Astrocyte of the hippocampus (primary cell): ENCODE data around the gene FAM156A.
"Not testable (repeated sequence)": the region's sequence is repeated elsewhere in the genome, so short reads cannot be mapped to it uniquely, and the experiment has no call there.

Source experiments
- DNase-seq: peaks from one replicate; pipeline ENCODE4 v3.0.0; 2011; ENCODE audit warnings: low read depth, low spot score

Gene FAM156A

DNA sequence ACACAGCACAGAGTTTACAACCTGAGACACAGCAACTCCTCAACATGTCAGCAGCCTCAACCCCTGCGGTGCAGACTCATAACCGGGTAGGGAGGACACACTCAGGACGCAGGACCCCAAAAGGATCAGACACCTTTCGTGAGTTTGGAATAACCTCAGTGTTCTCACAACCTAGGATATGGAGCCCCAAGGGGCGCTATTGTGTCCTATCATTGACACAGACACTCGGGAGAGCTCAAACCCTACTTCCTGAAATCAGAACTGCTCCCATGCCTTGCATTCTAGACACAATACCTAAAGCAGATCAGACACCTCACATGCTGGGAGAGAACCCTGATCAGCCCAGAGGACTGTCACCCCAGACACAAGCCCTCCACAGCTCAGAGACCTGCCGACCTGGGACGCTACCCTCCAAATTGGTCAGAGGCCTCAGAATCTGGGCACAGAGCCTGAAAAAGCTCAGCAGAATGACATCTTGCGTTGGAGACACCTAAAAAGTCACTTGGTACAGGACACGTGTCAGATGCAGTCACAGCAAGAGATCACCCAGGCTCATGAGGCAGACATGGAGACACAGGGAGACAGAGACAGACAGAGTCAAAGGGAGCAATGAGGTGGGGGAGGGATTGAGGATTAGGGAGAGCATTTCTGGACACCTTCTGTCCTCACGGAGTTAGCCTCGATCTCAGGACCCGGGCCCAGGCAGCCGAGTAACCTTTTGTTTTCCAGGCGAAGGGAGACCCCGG is 8.8 kb upstream of the FAM156A start:
- DNase-seq = not testable (repeated sequence)

- not testable (repeated sequence) for DNase-seq
Measured at GRCh38 chrX:52958961-52959360, 643 bp upstream of the FAM156A start.

DNA sequence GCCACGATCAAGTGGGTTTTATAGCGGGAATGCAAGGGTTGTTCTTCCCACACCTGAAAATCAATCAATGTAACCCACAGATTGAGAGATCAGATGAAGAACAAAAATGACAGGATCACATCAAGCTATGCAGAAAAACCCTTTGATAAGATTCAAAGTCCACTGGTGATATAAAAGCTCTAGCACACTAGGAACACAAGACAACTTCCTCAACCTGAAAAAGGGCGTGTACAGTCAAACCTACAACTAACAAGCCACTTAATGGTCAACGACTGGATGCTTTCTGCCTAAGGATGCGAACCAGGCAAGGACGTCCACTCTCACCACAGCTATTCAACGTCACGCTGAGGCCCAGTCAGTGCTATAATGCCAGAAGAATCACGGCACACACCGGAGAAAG is 8.4 kb downstream of the FAM156A start:
- DNase-seq = not testable (repeated sequence)

- not testable (repeated sequence) for DNase-seq
Measured at GRCh38 chrX:52949325-52949724, 9.0 kb downstream of the FAM156A start.

DNA sequence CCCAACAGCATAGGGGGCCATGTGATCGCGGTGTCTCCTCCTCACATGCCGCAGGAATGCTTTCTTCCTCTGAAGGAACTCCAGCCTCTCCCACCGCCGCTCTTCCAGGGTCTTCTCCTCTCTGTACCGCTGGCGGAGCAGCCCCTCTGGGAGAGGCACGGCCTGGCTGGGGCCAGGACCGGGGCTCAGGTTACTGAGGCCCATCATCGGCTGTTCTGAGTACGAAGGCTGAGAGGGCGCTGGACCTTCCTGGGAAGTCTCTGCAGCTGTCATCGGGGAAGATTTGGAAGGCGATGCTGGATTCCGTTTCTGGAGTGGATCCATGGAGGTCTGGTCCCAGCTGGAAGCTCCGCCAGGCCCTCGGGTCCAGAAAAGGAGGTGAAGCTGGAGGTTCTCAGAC is 10.1 kb downstream of the FAM156A start:
- DNase-seq = not testable (repeated sequence)

GRCh38 chrX:52947501-52947900 is 10.8 kb downstream of the FAM156A start:
- not testable (repeated sequence) for DNase-seq

DNA sequence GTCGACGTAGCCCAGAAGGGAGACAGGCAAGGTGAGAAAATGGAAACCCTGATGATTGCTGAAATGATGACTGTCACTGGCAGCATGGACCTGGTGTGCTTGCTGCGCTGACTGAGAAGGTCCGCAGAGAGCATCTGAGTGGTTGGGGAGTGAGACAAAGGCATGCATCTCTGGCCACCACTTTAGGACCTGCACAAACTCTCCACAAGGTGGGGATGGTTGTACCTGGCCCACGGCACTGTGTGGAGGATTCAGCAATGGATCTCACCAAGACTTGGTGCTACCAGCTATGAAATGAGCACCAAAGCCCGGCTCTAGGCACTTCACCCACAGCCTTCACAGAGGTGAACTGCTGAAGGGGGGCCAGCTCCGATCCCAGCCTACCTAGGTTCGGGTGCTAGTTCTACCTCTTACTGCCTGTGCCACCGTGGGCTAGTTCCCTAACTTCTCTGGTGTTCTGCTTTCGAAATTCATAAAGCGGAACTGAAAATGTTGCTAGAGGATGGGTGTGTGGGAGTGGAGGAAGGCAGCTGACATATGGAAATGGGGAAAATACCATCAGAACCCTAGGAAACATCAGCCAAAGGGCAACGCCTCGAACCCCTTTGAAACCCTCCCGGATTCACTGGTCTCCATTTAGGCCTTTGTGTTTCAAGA is 12.4 kb downstream of the FAM156A start:
- DNase-seq = not testable (repeated sequence)

DNA sequence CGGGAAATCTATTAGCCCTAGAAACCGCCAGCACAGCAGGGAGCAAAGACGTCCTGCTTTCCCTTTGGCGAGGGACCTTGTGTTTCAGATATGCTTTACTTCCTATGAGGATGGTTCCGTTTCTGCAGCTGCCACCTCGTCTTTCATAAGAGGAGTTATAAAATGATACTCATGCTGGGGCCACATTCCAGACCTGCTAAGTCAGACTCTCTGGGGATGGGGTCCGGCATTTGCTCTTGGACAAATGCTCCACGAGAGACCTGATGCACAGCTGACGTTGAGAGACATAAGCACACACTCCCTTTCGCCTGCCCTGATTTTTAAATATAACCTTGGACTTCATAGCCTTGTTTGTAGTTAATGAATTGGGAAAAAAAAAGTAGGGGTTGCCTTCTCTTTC is 16.6 kb downstream of the FAM156A start:
- not testable (repeated sequence) for DNase-seq

DNA sequence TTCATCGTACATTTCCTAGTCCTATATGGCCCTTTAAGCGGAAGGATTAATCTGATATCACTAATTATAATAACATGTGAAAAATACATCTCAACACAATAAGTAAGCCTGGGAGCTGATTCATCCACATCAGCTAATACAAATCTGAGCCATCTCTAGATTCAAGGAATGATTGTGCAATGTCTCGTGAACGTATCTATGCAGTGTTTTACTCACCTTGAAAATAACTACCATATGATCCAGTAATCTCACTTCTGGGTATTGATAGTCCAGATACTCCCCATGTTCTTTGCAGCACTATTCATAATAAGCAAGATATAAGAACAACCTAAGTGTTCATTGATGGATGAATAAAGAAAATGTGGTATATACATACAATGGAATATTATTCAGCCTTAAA is 17.6 kb downstream of the FAM156A start:
- not testable (repeated sequence) for DNase-seq

DNA sequence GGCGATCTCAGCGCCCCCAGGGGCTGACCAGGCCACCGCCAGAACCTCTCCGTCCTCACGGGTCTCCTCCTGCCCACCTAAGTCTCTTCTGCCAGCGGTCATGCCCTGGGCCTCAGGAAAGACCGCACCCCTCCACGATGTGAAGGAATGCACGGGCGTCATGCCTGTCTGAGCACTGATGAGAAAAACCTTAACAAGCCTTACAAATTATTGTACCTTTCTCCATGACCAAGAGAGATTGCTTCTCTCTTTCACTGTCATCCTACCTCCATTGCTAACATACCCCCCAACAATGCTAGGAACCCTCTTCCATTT is 22.9 kb downstream of the FAM156A start:
- not testable (repeated sequence) for DNase-seq

GRCh38 chrX:52934704-52935469 is 23.4 kb downstream of the FAM156A start:
- DNase-seq = peak; percentile 98

- DNase-seq = no peak
Measured at GRCh38 chrX:52933976-52934703, 24.2 kb downstream of the FAM156A start.

DNA sequence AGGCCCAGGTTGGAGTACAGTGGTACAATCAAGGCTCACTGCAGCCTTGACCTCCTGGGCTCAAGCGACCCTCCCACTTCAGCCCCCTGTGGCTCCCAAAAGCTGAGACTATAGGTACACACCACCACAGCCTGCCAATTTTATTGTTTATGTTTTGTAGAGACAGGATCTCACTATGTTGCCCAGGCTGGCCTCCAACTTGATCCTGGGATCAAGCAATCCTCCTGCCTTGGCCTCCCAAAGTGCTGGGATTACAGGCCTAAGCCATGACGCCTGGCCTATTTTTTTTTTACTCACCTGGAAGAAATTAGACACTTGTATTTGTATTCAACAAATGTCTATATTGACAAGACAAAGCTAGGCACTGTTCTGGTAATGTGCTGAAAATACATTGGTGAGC is 25.1 kb downstream of the FAM156A start:
- no peak for DNase-seq

GRCh38 chrX:52930214-52930613 is 28.1 kb downstream of the FAM156A start:
- DNase-seq = not testable (repeated sequence)

DNA sequence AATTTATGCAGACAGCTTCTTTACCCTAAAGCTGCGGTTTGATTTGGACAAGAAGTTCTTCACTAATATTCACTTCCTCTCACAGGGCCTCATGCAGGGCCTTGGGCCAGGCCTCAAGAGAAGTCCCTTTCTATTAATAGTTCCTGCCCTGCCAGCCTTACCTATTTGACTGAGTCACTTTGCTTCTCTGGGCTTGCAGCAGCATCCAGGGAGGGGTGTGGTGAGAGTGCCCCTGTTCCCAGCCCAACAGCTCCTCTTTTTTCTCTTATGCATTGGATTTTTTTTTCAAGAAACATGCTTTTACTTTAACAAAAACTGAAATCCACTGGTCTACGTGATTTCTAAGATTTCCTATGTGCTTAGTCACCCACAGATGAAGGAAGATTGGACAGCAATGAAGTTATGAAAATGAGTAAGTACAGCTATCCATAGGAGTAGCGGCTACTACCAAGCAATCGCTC is 34.5 kb downstream of the FAM156A start:
- DNase-seq = peak; percentile 52

DNA sequence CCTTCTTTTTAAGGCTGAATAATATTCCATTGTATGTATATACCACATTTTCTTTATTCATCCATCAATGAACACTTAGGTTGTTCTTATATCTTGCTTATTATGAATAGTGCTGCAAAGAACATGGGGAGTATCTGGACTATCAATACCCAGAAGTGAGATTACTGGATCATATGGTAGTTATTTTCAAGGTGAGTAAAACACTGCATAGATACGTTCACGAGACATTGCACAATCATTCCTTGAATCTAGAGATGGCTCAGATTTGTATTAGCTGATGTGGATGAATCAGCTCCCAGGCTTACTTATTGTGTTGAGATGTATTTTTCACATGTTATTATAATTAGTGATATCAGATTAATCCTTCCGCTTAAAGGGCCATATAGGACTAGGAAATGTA is 43.6 kb downstream of the FAM156A start:
- not testable (repeated sequence) for DNase-seq

- DNase-seq = not testable (repeated sequence)
Measured at GRCh38 chrX:52913681-52914080, 44.6 kb downstream of the FAM156A start.

DNA sequence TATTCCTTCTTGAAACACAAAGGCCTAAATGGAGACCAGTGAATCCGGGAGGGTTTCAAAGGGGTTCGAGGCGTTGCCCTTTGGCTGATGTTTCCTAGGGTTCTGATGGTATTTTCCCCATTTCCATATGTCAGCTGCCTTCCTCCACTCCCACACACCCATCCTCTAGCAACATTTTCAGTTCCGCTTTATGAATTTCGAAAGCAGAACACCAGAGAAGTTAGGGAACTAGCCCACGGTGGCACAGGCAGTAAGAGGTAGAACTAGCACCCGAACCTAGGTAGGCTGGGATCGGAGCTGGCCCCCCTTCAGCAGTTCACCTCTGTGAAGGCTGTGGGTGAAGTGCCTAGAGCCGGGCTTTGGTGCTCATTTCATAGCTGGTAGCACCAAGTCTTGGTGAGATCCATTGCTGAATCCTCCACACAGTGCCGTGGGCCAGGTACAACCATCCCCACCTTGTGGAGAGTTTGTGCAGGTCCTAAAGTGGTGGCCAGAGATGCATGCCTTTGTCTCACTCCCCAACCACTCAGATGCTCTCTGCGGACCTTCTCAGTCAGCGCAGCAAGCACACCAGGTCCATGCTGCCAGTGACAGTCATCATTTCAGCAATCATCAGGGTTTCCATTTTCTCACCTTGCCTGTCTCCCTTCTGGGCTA is 48.9 kb downstream of the FAM156A start:
- DNase-seq = not testable (repeated sequence)

DNA sequence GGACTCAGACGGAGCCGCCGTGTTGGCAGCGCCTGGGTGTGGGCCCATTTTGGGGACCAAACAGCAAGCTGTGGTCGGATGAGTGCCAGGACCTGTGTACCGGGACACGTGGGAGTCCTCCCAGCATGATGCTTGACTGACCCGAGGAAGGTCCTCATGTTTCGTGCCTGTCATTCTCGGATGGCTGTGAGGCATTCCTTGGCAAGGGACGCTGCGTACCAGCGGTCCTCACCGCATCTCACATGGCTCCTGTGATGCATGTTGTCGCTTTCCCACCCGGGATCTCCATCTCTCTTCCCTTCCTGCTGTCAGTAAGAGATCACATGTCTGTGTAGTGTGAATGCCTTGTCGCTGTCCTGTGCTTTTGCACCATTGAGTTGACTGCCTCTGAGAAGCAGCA is 50.4 kb downstream of the FAM156A start:
- DNase-seq = not testable (repeated sequence)

DNA sequence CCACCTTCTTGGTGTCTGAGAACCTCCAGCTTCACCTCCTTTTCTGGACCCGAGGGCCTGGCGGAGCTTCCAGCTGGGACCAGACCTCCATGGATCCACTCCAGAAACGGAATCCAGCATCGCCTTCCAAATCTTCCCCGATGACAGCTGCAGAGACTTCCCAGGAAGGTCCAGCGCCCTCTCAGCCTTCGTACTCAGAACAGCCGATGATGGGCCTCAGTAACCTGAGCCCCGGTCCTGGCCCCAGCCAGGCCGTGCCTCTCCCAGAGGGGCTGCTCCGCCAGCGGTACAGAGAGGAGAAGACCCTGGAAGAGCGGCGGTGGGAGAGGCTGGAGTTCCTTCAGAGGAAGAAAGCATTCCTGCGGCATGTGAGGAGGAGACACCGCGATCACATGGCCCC is 51.2 kb downstream of the FAM156A start:
- DNase-seq = not testable (repeated sequence)

DNA sequence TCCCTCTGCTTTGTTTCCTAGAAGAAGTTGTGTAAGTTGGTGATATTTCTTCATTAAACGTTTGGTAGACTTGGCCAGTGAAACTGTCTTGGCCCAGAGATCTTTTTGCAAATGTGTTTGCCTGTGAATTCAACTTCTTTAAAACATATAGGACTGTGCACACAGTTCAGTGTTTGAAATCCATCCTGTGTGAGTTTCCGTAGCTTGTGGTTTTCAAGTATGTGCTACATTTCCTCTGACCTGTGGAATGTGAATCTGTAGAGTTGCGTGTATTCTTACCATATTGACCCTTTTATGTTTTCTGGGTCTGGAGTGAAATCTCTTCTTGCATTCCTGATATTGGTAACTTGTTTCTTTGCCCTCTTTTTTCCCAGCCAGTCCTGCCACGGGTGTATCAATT is 52.2 kb downstream of the FAM156A start:
- not testable (repeated sequence) for DNase-seq
